GM12875 (cell line): ENCODE results near the gene MSMO1.

Experiments
- H3K4me3 ChIP-seq: one replicate; pipeline ENCODE4 v1.5.1; 2011; ENCODE audit warnings: low read depth, low read length, control low read depth
- CTCF ChIP-seq: IDR thresholded peaks from 2 replicates; pipeline ENCODE4 v1.5.1; 2011; ENCODE audit warnings: low read depth, mild to moderate bottlenecking, control low read depth, inconsistent platforms, low read length, moderate library complexity, borderline replicate concordance; ENCODE audit not compliant: insufficient read depth

The MSMO1 gene

GRCh38 chr4:165361810-165362209 lies 34.3 kb downstream of the MSMO1 start:
- H3K4me3 ChIP-seq, result no peak overlapping the region
- TF ChIP-seq CTCF, result no peak

- no peak for TF ChIP-seq CTCF
- H3K4me3 ChIP-seq, result no peak overlapping the region
Observed at GRCh38 chr4:165364452-165365080, 37.1 kb downstream of the MSMO1 start.

DNA sequence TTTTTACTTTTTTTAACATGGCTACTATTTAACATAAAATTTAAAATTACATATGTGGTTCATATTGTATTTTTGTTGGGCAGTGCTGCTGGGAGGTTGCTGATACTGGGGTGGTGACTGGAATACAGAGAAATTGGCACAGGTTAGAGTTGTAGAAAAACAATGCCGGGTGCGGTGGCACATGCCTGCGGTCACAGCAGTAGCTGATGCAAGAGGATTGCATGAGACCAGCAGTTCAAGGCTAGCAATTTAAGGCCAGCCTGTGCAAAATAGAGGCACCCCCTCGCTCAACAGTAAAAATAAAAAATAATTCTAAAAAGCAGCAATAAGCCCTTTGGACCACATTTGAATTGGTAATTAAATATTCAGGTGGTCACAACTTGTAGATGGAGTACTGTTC lies 39.6 kb downstream of the MSMO1 start:
- no peak overlapping the region for H3K4me3 ChIP-seq

GRCh38 chr4:165368114-165368513 lies 40.6 kb downstream of the MSMO1 start:
- no peak for TF ChIP-seq CTCF
- no peak overlapping the region for H3K4me3 ChIP-seq

More for the DNA sequence above, 39.6 kb downstream of the MSMO1 start:
- no peak for TF ChIP-seq CTCF

- TF ChIP-seq CTCF, result no peak
- H3K4me3 ChIP-seq, result no peak overlapping the region
Observed at GRCh38 chr4:165368567-165368966, 41.1 kb downstream of the MSMO1 start.

DNA sequence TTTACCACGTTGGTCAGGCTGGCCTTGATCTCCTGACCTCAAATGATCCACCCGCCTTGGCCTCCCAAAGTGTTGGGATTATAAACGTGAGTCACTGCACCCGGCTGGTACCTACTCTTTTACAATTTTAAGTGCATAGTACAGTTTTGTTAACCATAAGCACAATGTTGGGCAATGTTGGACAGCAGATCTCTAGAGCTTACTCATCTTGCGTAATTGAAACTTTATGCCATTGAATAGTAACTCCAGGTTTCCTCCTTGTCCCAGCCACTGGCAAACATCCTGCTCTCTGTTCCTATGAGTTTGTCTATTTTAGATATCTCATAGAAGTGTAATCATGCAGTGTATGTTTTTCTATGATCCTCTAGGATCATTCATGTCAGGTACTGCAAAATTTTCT lies 42.1 kb downstream of the MSMO1 start:
- no peak for TF ChIP-seq CTCF
- no peak overlapping the region for H3K4me3 ChIP-seq

- no peak overlapping the region for H3K4me3 ChIP-seq
- TF ChIP-seq CTCF, result no peak
Observed at GRCh38 chr4:165370530-165370929, 43.1 kb downstream of the MSMO1 start.
